GM19238 (cell line): ENCODE results near the gene VKORC1L1.
"Not testable (repeated sequence)": the region's sequence is repeated elsewhere in the genome, so short reads cannot be mapped to it uniquely, and the experiment has no call there.

Source experiments
- DNase-seq: peaks from one replicate; pipeline ENCODE4 v3.0.0; 2011; ENCODE audit warnings: low spot score; ENCODE audit not compliant: insufficient read length

VKORC1L1 gene

GRCh38 chr7:65872776-65873581, at the start of gene VKORC1L1:
Gene VKORC1L1, plus strand, starts transcription at chr7:65873074. Its CDS starts 298 bp downstream, at chr7:65873372.
- peak; percentile 83 for DNase-seq

GRCh38 chr7:65827366-65827765, 45.5 kb upstream of the VKORC1L1 start:
- DNase-seq, result no peak

GRCh38 chr7:65832281-65832680, 40.6 kb upstream of the VKORC1L1 start:
- no peak for DNase-seq

DNA sequence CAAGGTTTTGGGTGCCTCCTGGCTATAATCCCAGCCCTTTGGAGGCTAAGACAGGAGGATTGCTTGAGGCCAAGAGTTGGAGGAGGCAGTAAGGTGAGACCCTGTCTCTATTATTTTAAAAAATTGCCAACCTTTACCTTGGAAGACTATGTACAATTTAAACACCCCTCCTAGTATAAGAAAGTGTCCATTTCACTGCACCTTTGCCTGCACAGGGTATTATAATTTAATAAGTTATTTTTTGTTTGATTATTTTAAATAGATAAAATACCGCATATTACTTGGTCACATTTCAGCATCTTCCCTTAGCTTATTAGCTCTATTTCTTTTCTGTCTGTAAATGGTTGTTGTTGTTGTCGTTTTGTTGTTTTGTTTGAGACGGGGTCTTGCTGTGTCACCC, 36.2 kb upstream of the VKORC1L1 start:
- DNase-seq, result not testable (repeated sequence)

DNA sequence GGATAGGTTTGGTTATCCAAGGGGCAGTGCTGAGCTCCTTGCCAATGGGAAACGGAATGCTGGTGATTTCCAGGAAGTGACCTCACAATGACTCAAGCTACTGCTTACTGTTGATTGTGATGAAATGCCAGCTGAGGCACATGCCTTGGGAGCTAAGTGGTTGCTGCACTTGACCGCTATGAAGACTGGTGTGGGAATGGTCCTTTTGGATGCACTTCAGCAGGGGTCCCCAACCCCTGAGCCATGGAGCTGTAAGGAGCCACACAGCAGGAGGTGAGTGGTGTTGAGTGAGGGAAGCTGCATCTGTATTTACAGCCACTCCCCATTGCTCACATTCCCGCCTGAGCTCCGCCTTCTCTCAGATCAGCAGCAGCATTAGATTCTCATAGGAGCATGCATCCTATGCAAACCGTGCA, 35.3 kb upstream of the VKORC1L1 start:
- DNase-seq, result not testable (repeated sequence)

- DNase-seq, result no peak
These were observed 33.0 kb upstream of the VKORC1L1 start for GRCh38 chr7:65839846-65840245.

GRCh38 chr7:65840446-65840845, 32.4 kb upstream of the VKORC1L1 start:
- no peak for DNase-seq

GRCh38 chr7:65843616-65844015, 29.3 kb upstream of the VKORC1L1 start:
- DNase-seq, result not testable (repeated sequence)

- DNase-seq, result no peak
These were observed 26.8 kb upstream of the VKORC1L1 start for GRCh38 chr7:65846008-65846570.

DNA sequence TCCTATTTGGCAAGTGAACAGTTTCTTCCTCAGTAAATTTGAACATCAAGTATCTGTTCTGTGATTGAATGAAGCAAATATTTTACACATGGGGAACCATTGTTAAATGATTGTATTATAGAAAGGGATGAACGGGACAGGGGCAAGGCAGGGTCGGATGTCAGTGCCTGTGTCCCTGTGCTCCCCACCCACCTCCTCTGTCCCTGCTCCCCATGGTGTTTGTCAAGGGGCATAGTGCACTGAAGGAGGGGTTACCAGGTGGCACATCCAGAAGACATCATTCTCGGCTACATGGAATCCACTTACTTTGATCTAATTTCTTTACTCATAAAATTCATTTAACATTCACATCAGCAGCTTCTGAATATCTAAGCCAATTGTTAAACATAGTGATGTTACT, 19.4 kb upstream of the VKORC1L1 start:
- not testable (repeated sequence) for DNase-seq

DNA sequence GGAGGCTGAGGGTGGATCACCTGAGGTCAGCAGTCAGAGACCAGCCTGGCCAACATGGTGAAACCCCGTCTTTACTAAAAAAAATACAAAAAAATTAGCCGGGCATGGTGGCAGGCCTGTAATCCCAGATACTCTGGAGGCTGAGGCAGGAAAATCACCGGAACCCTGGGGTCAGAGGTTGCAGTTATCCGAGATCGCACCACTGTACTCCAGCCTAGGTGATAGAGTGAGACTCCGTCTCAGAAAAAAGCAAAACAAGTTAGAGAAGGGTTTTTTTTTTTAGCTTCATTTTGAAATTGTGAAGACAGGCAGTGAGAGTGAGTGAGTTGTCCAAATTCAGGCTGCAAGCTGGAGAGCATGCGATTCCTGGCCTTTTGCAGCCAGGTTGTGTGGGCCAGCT, 19.0 kb upstream of the VKORC1L1 start:
- not testable (repeated sequence) for DNase-seq

DNA sequence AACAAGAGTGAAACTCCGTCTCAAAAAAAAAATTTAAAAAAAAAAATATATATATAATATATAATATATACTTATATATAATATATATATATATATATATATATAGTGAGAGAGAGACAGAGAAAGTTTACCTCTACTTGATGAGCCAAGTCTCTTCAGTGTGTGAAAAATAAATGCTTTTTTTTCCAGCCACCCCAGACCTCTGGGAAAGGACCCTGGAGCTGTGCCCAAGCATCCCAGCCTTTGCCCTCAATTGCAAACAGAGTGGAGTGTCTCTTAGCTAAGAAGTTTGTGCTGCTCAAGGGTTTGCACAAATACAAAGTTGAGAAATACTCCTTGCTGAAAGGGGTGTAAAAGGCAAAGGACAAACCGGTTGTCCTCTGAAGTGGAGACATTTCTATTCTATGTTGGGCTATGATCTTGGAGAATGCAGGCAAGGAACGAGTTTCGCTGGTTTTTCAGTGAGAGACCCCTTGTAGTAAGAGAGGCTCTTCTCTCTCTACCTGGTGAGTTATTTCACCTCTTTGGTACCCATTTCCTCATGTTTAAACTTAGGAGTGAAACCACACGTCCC, 15.5 kb upstream of the VKORC1L1 start:
- not testable (repeated sequence) for DNase-seq

GRCh38 chr7:65858660-65859059, 14.2 kb upstream of the VKORC1L1 start:
- DNase-seq, result not testable (repeated sequence)

DNA sequence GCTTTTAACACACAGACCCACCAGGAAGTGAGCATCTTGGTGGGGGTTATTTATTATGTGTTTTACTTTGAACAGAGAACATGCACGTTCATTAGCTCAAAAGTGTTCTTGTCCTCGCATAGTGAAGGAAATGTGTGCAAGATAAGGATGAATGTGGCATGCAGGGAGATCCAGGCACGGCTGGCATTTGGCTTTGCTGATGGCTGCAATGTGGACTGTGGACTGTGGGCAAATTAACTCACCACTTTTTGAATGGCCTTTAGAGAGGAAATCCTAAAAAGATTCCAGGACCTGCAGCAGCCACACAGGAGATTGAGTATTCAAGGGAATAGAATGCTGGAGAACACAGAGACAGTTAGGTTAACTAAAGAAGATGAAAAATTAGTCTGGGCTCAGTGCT, 6.6 kb upstream of the VKORC1L1 start:
- not testable (repeated sequence) for DNase-seq

GRCh38 chr7:65867681-65868080, 5.2 kb upstream of the VKORC1L1 start:
- DNase-seq, result not testable (repeated sequence)

DNA sequence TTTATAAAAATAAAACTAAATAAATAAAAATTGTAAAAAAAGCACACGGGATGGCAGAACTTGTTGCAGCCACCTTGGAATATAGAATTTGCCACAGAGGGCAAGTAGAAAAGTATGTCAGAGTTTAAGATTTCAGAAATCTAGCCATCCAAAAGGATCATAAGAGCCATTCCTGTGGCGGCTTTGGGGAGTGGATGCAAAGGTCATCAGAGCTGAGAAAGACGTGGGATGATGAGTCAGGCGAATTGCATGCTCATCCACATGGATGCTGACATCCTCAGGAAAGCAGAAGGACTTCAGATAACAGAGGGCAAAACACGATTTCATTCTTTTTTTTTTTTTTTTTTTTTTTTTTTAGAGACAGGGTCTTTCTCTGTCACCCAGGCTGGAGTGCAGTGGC, 3.6 kb upstream of the VKORC1L1 start:
- DNase-seq, result not testable (repeated sequence)

DNA sequence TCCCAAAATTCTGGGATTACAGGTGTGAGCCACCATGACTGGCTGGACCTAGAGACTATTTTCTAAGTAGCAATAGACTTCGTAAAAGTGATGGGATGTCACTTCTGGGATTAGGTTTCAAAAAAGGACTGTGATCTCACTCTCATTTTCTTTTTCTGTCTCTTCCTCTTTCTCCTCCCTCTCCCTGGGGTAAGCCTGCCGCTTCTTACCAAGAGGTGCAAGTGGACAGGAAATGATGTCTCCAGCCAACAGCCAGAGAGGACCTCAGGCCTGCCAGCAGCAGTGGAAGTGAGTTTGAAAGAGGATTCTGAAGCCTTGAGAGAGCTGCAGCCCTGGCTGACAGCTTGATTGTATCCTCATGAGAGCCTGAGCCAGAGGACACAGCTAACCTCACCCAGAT, 1.4 kb upstream of the VKORC1L1 start:
- not testable (repeated sequence) for DNase-seq

DNA sequence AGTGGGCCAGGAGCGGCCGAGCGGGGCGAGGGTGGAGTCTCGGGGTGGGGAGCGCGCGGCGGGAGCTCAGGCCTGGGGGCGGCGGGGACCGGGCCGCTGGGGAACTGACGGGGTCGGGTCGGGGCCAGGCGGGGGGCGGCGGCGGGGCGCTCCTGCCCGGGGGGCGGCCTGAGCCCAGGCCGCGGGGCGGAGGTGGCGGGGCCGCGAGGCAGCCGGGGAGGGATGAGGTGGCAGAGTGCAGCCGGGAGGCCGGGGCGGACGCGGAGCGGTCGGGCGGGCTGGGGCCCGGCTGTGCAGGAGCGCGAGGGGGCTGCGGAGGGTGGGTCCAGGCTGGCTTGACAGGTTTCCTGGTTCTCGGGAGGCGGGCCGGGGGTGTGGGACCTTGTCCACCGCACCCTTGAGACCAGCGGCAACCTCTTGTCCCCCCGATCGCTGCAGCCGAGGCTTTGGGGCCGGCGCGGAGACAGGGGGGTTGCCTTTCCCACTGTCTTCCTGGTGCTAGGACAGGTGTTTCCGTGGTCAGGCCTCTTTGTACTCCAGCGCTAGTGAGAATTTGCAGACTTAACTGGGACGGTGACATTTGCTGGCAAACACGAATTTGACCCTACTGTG, 814 bp downstream of the VKORC1L1 start:
- DNase-seq, result peak; percentile 13

GRCh38 chr7:65875715-65876114, 2.8 kb downstream of the VKORC1L1 start:
- not testable (repeated sequence) for DNase-seq

- DNase-seq, result not testable (repeated sequence)
These were observed 6.6 kb downstream of the VKORC1L1 start for GRCh38 chr7:65879292-65880153.

GRCh38 chr7:65880242-65880641, 7.4 kb downstream of the VKORC1L1 start:
- not testable (repeated sequence) for DNase-seq
